HG02840 (cell line): ENCODE measurements around the gene ARFRP1.

Experiments used
- ATAC-seq: cut with Tn5 transposase; IDR thresholded peaks from one replicate; pipeline ENCODE4 v1.9.1; 2021; ENCODE audit warnings: mild to moderate bottlenecking, moderate library complexity, moderate number of reproducible peaks; ENCODE audit not compliant: unreplicated experiment, low FRiP score

The ARFRP1 gene

GRCh38 chr20:63703471-63703975, 4.3 kb downstream of the ARFRP1 start:
- ATAC-seq = no peak

GRCh38 chr20:63702751-63703470, 4.9 kb downstream of the ARFRP1 start:
- ATAC-seq = no peak

GRCh38 chr20:63702036-63702665, 5.6 kb downstream of the ARFRP1 start:
- ATAC-seq = no peak

GRCh38 chr20:63701329-63702035, 6.3 kb downstream of the ARFRP1 start:
- ATAC-seq = no peak

GRCh38 chr20:63701051-63701328, 6.8 kb downstream of the ARFRP1 start:
- no peak for ATAC-seq

GRCh38 chr20:63700199-63701050, 7.4 kb downstream of the ARFRP1 start:
- ATAC-seq = no peak

- ATAC-seq = no peak
These were observed 8.1 kb downstream of the ARFRP1 start for GRCh38 chr20:63699466-63700198.

GRCh38 chr20:63698739-63699465, 8.9 kb downstream of the ARFRP1 start:
- no peak for ATAC-seq

- no peak for ATAC-seq
These were observed 9.8 kb downstream of the ARFRP1 start for GRCh38 chr20:63697868-63698545.

- ATAC-seq = no peak
These were observed 10.4 kb downstream of the ARFRP1 start for GRCh38 chr20:63697357-63697867.

GRCh38 chr20:63696628-63697356, 11.0 kb downstream of the ARFRP1 start, which contains the start of gene TNFRSF6B:
TNFRSF6B (plus strand) TSS chr20:63696652; CDS start chr20:63696768, 116 bp downstream.
- ATAC-seq = no peak

GRCh38 chr20:63696306-63696627, 11.5 kb downstream of the ARFRP1 start:
- no peak for ATAC-seq

GRCh38 chr20:63695424-63696305, 12.1 kb downstream of the ARFRP1 start:
- ATAC-seq = no peak

GRCh38 chr20:63694584-63695423, 13.0 kb downstream of the ARFRP1 start:
- no peak for ATAC-seq

- ATAC-seq = no peak
These were observed 13.8 kb downstream of the ARFRP1 start for GRCh38 chr20:63693733-63694583.
